ENCODE results near the gene PTPRN2.

DNA sequence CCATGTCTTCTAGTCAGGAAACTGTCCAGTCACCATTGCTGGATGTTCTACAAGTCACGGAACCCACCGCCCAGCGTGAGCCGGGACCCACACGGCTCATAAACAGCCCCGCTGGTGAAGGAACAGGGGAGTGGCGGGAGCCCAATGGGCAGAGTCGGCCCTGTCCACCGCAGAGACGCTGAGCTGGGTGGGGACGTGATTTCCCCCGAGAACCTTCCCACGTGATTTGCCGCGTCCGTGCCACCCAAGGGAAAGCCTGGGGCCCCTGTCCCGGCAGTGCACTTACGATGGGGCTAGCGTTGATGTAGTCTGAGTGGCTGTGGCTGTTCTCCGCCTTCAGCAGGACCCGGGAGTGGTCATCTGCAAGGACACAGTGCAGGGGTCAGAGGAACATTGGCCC is 983.9 kb downstream of the PTPRN2 start:
- TF ChIP-seq, protein P1, sequence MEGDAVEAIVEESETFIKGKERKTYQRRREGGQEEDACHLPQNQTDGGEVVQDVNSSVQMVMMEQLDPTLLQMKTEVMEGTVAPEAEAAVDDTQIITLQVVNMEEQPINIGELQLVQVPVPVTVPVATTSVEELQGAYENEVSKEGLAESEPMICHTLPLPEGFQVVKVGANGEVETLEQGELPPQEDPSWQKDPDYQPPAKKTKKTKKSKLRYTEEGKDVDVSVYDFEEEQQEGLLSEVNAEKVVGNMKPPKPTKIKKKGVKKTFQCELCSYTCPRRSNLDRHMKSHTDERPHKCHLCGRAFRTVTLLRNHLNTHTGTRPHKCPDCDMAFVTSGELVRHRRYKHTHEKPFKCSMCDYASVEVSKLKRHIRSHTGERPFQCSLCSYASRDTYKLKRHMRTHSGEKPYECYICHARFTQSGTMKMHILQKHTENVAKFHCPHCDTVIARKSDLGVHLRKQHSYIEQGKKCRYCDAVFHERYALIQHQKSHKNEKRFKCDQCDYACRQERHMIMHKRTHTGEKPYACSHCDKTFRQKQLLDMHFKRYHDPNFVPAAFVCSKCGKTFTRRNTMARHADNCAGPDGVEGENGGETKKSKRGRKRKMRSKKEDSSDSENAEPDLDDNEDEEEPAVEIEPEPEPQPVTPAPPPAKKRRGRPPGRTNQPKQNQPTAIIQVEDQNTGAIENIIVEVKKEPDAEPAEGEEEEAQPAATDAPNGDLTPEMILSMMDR (IDR thresholded peaks at IDR 0.05) = no peak
- no peak for TF ChIP-seq POLR2A (IDR thresholded peaks at IDR 0.05)
